Neuron (in vitro differentiated cells): ENCODE data around the gene CLTC.

Experiments used
- H2AFZ ChIP-seq: one replicate; pipeline ENCODE4 v1.6.1; 2013; ENCODE audit warnings: low read depth, mild to moderate bottlenecking, inconsistent platforms, low read length, moderate library complexity
- H3K27me3 ChIP-seq: one replicate; pipeline ENCODE4 v1.6.1; 2013; ENCODE audit warnings: low read length; ENCODE audit not compliant: insufficient read depth
- H3K36me3 ChIP-seq: one replicate; pipeline ENCODE4 v1.6.1; 2013; ENCODE audit warnings: low read length; ENCODE audit not compliant: insufficient read depth
- H3K4me1 ChIP-seq: one replicate; pipeline ENCODE4 v1.6.1; 2013; ENCODE audit warnings: low read length; ENCODE audit not compliant: insufficient read depth
- H3K4me3 ChIP-seq: 2 replicates; pipeline ENCODE4 v1.5.1; 2013; ENCODE audit warnings: mild to moderate bottlenecking, low read length, moderate library complexity
- H3K9me3 ChIP-seq: one replicate; pipeline ENCODE4 v1.6.1; 2013; ENCODE audit warnings: low read length

CLTC gene

DNA sequence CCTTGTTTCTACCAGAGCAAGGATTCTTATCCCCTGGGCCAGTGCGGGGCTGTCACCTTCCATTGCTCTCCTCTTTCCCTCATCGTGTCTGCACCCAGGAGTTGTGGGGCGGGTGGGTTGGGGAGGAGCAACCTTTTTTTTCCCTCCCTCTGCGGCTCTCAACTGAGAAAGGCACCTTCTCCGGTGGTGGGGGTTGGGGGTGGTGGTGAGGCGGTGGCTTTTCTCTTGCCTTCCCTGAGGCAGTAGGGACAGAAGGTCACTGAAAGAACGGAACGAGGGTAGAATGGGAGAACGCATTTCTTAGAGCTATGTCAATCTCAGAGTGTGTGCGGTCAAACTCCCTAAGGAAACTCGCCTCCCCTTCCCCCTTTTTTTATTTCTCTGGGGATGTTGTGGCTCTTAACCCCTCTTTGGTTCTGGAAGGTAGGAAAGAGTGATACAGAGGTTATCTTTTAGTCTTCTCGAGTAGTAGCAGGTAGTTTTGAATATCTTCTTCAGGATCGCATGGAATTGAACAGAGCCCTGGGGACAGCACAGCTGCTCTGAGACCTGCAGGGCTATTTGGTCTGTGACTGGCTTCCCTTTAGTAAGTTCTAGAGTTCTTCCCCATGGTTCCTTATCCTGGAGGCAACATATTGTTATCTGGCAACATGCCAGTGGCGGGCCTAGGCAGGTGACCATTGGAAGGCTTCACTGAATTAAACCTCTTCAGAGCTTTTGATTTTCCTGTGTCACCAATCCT is 994 bp downstream of the CLTC start:
- Histone ChIP-seq H3K36me3 (no peaks in the 10 kb centered on the region), H3K9me3 (no peaks in the 10 kb centered on the region), H2AFZ (no peak overlapping the region), H3K27me3 (no peaks in the 10 kb centered on the region), H3K4me3 (peak overlapping the region; percentile 75), H3K4me1 (peaks cover 36% of the 10 kb centered on the region)

DNA sequence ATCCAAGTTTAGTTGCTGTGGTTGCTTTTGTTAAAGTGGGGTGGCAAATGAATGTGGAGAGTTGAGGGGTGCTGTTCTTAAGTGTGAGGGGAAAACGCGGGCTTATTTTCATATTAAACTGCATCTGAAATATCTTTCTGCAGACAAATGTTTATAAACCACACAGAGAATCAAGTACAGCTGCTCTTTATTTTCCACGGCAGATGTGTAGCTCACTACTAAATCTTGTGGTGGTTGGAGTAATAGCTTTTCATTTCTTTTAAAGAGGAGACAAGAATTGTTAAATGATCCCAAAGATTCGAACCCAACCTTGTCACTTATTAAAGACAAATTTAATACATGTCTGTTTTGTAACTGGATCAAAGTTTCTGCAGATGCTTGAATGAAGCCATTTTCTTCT is 2.1 kb downstream of the CLTC start:
- Histone ChIP-seq H3K36me3 (no peaks in the 10 kb centered on the region), H2AFZ (no peak overlapping the region), H3K4me1 (peaks cover 36% of the 10 kb centered on the region), H3K9me3 (no peaks in the 10 kb centered on the region), H3K27me3 (no peaks in the 10 kb centered on the region), H3K4me3 (peak overlapping the region; percentile 75)

DNA sequence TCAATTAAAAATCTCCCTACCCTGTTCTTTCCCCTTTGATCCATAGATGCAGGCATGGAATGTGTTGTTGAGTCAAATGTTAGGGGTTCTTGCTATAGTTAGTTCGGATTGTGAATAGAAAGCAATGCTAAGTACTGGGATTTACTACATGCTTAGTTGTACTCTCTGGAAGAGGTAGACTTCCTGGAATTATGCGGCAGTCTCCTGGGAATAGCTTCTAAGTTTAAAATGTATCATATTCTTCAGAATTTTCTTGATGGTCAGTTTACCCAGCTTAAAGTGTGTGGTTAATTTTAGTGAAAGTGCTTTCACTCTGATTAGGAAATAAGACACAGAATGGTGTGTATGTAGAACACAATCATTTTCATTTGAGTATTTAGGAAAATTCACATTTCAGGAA is 3.5 kb downstream of the CLTC start:
- Histone ChIP-seq H2AFZ (no peak overlapping the region), H3K27me3 (no peaks in the 10 kb centered on the region), H3K4me1 (peaks cover 25% of the 10 kb centered on the region), H3K4me3 (no peak overlapping the region), H3K36me3 (no peaks in the 10 kb centered on the region), H3K9me3 (no peaks in the 10 kb centered on the region)

DNA sequence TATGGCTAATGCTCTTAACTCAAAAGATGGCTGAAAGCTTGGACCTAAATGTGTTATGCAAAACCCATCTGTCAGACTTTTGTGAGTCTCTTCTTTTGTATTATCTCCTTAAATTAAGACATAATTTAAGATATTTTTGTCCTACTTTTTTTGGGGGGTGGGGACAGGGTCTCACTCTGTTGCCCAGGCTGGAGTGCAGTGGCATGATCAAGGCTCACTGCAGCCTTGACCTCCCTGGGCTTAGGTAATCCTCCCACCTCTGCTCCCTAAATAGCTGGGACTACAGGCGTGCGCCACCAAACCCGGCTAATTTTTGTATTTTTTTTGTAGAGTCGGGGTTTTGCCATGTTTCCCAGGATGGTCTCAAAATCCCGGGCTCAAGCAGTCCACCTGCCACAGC is 7.1 kb downstream of the CLTC start:
- H3K4me3 ChIP-seq, result no peak overlapping the region
- H3K27me3 ChIP-seq, result no peaks in the 10 kb centered on the region
- H3K4me1 ChIP-seq, result peaks cover 15% of the 10 kb centered on the region
- H3K9me3 ChIP-seq, result no peaks in the 10 kb centered on the region
- H3K36me3 ChIP-seq, result no peaks in the 10 kb centered on the region
- no peak overlapping the region for H2AFZ ChIP-seq

DNA sequence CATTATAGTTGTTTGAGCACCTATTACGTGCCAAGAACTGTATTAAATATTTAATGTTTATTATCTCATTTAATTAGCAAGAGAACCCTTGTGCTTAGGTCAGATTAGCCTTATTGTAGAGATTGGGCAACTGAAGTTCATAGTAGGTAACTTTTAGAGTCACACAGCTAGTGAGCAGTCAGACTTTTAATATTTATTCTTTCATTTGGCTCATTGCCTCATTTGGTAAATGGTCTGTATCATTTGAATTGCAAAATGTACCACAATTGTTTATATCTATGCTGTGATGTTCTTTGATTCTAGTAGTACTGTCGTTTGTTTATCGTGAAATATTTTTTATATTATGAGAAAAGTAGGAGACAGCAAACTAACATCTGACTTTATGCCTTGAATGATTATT is 7.6 kb downstream of the CLTC start:
- Histone ChIP-seq H3K27me3 (no peaks in the 10 kb centered on the region), H3K9me3 (no peaks in the 10 kb centered on the region), H3K36me3 (no peaks in the 10 kb centered on the region), H3K4me3 (no peak overlapping the region), H2AFZ (no peak overlapping the region), H3K4me1 (peaks cover 10% of the 10 kb centered on the region)

DNA sequence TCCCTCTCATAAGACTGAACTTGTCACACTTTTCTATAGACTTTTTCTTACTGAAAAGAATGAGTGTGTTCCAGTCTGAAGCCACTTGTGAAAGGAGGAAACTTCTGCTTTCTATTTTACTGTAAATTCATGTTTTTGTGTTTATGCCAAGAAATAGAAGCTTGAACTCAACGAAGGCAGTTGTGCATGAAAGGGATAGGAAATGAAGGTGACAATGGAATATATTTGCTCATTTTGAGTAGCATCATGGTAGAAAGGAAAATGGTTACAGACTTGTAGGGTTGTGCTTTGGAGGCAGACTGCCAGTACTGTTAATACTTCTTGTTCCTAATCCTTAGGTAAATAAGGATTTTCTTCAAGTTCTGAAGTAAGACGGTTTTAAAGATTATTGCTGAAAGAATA is 8.1 kb downstream of the CLTC start:
- H3K9me3 ChIP-seq, result no peaks in the 10 kb centered on the region
- H3K27me3 ChIP-seq, result no peaks in the 10 kb centered on the region
- H2AFZ ChIP-seq, result no peak overlapping the region
- no peaks in the 10 kb centered on the region for H3K36me3 ChIP-seq
- H3K4me1 ChIP-seq, result peaks cover 5% of the 10 kb centered on the region
- no peak overlapping the region for H3K4me3 ChIP-seq

DNA sequence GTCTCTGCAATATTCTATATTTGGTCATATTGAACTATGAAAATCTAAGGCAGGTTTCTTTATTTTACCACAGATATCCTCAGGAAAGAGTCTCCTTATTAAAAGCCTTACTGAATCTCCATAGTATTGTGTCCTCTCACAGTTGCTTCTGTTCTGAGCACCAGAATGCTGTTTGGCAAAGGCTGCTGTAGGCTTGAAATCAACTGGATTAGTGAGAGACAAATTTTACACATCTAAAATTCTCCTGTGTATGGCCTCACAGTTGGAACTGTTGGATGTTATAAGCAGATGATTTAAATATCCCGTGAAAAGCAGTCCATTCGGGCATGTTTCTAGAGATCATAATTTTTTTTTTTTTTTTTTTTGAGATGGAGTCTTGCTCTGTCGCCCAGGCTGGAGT is 9.5 kb downstream of the CLTC start:
- H3K36me3 ChIP-seq, result no peaks in the 10 kb centered on the region
- no peak overlapping the region for H3K4me3 ChIP-seq
- no peaks in the 10 kb centered on the region for H3K9me3 ChIP-seq
- no peak overlapping the region for H2AFZ ChIP-seq
- H3K4me1 ChIP-seq, result peaks cover 6% of the 10 kb centered on the region
- no peaks in the 10 kb centered on the region for H3K27me3 ChIP-seq

DNA sequence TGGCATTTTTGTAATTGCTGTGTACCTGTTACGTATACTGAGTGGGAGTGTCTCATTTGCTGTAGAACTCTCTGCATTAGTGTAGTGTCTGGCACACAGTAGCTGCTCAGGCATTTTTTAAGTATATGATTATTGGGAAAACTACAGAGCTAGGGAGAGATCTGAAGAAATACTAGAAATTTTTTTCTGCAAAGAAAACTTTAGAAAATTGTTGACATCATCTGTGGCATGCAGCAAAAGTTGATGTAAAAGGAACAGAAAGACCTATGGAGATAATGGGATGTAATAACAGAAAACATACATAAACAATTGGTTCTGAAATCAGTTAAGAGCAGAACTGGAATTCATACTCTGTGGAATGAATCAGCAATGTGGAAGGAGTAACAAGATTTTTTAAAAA is 11.6 kb downstream of the CLTC start:
- Histone ChIP-seq H3K4me1 (peaks cover 16% of the 10 kb centered on the region), H3K27me3 (no peaks in the 10 kb centered on the region), H3K36me3 (no peaks in the 10 kb centered on the region)

DNA sequence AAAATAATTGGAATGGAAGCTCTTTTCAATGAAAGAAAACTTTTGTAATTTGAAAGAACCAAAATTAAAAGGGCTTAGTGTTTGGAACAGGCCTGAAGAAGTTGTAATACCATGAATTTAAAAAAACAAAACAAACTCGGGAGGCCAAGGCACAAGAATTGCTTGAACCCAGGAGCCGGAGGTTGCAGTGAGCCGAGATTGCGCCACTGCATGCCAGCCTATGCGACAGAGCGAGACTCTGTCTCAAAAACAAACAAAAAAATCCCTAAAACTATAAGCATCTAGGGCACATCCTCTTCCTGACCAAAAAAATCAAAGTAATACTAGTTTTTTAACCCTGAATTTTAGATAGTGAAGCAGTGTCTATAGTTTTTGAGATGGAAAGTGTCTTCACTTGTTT is 12.7 kb downstream of the CLTC start:
- no peaks in the 10 kb centered on the region for H3K36me3 ChIP-seq
- H2AFZ ChIP-seq, result no peak overlapping the region

More for the DNA sequence above, 11.6 kb downstream of the CLTC start:
- H3K4me3 ChIP-seq, result no peak overlapping the region
- H2AFZ ChIP-seq, result no peak overlapping the region
- H3K9me3 ChIP-seq, result no peaks in the 10 kb centered on the region

DNA sequence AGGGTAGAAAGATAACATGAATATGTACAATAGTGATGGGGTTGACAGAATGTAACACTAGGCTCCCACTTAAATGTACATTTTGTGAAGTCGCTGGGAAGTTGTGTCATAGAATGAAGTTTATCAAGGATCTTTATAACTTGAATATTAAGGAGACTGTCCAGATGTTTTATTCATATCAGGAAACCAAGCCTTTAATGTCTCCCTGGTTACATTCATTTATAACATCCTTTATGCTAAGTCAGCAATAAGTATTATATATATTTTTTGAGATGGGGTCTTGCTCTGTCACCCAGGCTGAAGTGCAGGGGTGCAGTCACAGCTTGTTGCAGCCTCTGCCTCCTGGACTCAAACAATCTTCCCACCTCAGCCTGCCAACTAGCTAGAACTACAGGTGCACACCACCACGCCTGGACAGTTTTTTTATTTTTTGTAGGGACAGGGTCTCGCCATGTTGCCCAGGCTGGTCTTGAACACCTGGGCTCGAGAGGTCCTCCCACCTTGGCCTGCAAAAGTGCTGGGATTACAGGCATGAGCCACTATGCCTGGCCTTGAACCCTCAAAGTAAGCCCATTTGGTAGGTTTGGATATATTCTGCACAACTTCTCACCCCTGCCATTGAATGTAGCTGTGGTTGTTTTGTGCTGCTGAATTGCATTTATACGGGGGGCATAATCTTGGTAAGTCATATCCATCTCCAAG is 14.1 kb downstream of the CLTC start:
- H3K36me3 ChIP-seq, result no peaks in the 10 kb centered on the region

More for the DNA sequence above, 12.7 kb downstream of the CLTC start:
- Histone ChIP-seq H3K27me3 (no peaks in the 10 kb centered on the region), H3K4me3 (no peak overlapping the region), H3K9me3 (no peaks in the 10 kb centered on the region), H3K4me1 (peaks cover 16% of the 10 kb centered on the region)

DNA sequence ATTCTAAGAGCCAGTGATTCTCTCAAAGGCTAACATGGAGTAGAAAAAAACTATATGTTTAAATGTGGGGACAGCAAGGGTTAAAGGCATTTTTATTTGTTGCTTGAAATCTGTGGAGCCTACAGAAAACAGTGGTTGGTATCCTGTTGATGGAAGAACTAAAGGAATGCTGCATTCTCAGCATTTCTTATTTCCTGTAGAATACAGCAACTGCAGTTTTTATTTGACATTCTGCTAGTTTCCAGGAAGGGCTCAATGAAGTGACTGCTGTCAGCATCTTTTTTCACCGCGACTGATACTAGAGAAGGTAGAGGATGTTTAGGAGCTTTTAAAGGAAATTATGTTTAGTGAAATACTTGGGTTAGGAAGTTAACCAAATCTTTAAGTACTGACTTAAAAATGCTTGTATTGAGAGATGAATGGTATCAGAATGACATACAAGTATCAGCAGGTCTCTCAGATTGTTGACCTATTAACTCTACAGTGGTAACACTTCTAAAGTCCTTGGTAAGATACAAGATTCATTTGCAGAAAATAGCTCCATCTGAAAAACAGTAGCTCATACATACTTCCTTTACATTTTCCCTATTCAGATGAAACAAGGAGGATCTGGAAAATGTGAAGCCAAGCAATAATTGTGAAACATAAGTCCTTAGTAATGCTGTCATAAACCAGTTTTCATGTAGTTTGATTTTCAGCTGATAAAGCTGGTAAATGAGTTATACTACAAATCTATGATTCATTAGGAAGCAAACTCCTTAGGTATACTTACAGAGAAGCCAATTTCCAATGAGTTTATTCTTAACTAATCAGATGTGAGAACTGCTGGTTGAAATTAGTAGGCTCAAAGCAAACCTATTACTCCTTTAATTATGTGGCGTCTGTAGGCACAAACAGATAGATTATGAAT is 15.2 kb downstream of the CLTC start:
- no peaks in the 10 kb centered on the region for H3K9me3 ChIP-seq
- H3K36me3 ChIP-seq, result no peaks in the 10 kb centered on the region
- H3K4me3 ChIP-seq, result no peak overlapping the region
- no peaks in the 10 kb centered on the region for H3K27me3 ChIP-seq
- H2AFZ ChIP-seq, result no peak overlapping the region
- H3K4me1 ChIP-seq, result peaks cover 16% of the 10 kb centered on the region

More for the DNA sequence above, 14.1 kb downstream of the CLTC start:
- Histone ChIP-seq H3K4me1 (peaks cover 16% of the 10 kb centered on the region), H2AFZ (no peak overlapping the region), H3K4me3 (no peak overlapping the region), H3K27me3 (no peaks in the 10 kb centered on the region), H3K9me3 (no peaks in the 10 kb centered on the region)

DNA sequence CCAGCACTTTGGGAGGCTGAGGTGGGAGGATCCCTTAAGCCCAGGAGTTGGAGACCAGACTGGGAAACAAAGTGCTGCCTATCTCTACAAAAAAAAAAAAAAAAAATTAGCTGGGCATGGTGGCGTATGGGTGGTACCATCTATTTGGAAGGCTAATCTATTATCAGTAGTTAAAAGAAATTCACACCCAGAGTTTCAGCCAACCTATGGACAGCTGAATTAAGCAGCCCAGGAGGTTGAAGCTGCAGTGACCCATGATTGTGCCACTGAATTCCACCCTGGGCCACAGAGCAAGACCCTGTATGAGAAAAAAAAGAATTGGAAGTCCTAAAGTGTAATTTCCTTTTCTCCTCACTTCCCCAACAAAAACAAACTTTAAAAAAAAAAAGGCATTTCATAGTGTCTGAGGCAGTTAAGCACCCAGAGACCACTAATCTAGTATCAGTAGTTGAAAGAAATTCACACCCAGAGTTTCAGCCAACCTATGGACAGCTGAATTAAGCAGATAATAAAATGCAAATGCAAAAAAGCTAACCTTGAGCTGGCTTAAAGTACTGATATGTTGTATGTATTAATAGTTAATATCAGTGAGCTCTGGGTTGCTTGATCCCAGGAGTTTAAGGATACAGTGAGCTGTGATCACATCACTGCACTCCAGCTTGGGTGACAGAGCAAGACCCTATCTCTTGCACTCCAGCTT is 18.1 kb downstream of the CLTC start:
- H3K27me3 ChIP-seq, result no peaks in the 10 kb centered on the region
- no peaks in the 10 kb centered on the region for H3K9me3 ChIP-seq
- H3K4me1 ChIP-seq, result peaks cover 16% of the 10 kb centered on the region
- H3K36me3 ChIP-seq, result no peaks in the 10 kb centered on the region
- no peak overlapping the region for H2AFZ ChIP-seq
- no peak overlapping the region for H3K4me3 ChIP-seq
